Glutamatergic neuron (in vitro differentiated cells): ENCODE measurements around the gene ARHGEF4. TPM values are rescaled to one million over a fixed set of nuclear protein-coding genes. Genes with fewer than 3 reads are reported as not detected.
A peak's percentile ranks its signal among the peaks of the same experiment; 100 is the strongest.

Source experiments
- DNase-seq: peaks from one replicate; pipeline ENCODE4 v3.0.0; 2022
- H3K27ac Mint-ChIP-seq: one replicate; pipeline ENCODE4 v1.8.0; 2020; ENCODE audit warnings: mild to moderate bottlenecking, mixed read lengths, inconsistent platforms; ENCODE audit not compliant: unreplicated experiment
- H3K27me3 Mint-ChIP-seq: one replicate; pipeline ENCODE4 v1.8.0; 2020; ENCODE audit warnings: mild to moderate bottlenecking, moderate library complexity, mixed read lengths, inconsistent platforms; ENCODE audit not compliant: unreplicated experiment
- H3K36me3 Mint-ChIP-seq: one replicate; pipeline ENCODE4 v1.8.0; 2020; ENCODE audit warnings: mild to moderate bottlenecking, mixed read lengths, inconsistent platforms; ENCODE audit not compliant: unreplicated experiment
- H3K4me1 Mint-ChIP-seq: one replicate; pipeline ENCODE4 v1.8.0; 2020; ENCODE audit warnings: mild to moderate bottlenecking, low read depth, mixed read lengths, inconsistent platforms; ENCODE audit not compliant: unreplicated experiment
- H3K4me3 Mint-ChIP-seq: one replicate; pipeline ENCODE4 v1.8.0; 2020; ENCODE audit warnings: mild to moderate bottlenecking, mixed read lengths, inconsistent platforms; ENCODE audit not compliant: unreplicated experiment
- H3K9me3 Mint-ChIP-seq: one replicate; pipeline ENCODE4 v1.8.0; 2020; ENCODE audit warnings: mild to moderate bottlenecking, moderate library complexity, mixed read lengths, inconsistent platforms; ENCODE audit not compliant: unreplicated experiment
- CTCF ChIP-seq: fragments of 200-600 bp; sonication (generic); IDR thresholded peaks from one replicate; pipeline ENCODE4 v1.5.0; 2021; ENCODE audit not compliant: partially characterized antibody, unreplicated experiment
- total RNA-seq: library from RNA; stranded (reverse); fragmentation: NEBNext Ultra II Directional; extraction: Animal tissue kit (Norgen Biotek cat#: 25700); gene quantifications from one replicate; pipeline ENCODE4 v1.2.1, GENCODE V29; 2021; ENCODE audit not compliant: unreplicated experiment

The ARHGEF4 gene
- total RNA-seq, 1 donor from 2014 or later = 6.1 TPM

- H3K9me3 Mint-ChIP-seq = no peaks in the 10 kb centered on the region
- no peaks in the 10 kb centered on the region for H3K4me1 Mint-ChIP-seq
- peaks cover 4% of the 10 kb centered on the region for H3K27me3 Mint-ChIP-seq
- DNase-seq = no peak
- H3K36me3 Mint-ChIP-seq = peaks cover 5% of the 10 kb centered on the region
- no peak for TF ChIP-seq CTCF
- no peak overlapping the region for H3K27ac Mint-ChIP-seq
- H3K4me3 Mint-ChIP-seq = no peak overlapping the region
Measured at GRCh38 chr2:130871843-130872740, 35.4 kb downstream of the ARHGEF4 start.

DNA sequence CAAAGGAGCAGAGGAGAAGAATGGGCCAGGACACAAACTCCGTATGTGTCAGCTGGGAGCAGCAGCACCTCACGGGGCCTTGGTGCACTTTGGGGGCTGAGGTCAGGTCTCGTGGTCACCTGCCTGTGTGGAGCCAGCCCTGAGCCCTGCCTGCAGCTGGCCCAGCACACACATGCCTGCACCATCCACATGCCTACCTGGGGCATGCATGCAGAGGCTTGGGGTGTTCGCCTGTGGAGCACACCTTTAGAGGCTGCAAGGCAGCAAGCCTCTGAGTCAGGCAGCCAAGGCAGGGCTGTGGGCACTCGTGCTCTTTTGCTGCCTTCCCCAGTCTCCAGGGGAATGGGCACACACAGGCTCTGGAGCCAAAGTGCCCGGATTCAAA is 36.0 kb downstream of the ARHGEF4 start:
- DNase-seq = no peak
- Mint-ChIP-seq H3K27me3 (peaks cover 4% of the 10 kb centered on the region), H3K9me3 (peaks cover 2% of the 10 kb centered on the region), H3K27ac (no peak overlapping the region), H3K4me1 (no peaks in the 10 kb centered on the region), H3K4me3 (no peak overlapping the region), H3K36me3 (peaks cover 8% of the 10 kb centered on the region)
- no peak for TF ChIP-seq CTCF

DNA sequence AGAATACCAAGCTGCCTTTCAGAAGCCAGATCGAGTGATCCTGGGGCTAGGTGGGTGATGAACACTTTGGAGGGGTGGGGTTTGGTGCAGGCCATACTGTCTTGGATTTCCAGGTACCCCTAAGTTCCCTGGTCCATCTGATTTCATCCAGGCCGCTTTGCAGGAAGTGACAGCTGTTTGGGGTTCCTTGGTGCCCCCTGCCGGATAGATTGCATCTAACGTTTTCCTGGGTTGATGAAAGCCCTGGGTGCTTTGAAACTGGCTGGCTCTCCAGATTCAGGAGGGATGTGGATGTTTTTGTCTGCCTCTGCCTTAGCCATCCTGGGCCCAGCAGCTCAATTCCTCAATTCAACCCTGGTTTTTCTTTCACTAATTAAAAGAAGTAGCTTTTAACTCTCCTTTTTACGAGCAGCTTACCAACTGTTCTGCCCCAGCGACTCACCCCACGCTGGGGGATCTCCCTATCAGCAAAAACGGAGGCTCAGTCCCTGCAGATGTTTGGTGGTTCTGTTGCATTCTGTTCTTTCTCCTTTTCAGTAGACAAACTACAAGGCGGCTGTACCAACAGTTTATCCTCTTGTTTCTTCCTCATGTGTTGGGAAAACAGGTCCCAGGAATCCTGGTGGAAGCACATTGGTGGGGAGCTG is 37.1 kb downstream of the ARHGEF4 start:
- peak; percentile 78 for DNase-seq
- TF ChIP-seq CTCF = peak; percentile 75
- H3K4me3 Mint-ChIP-seq = no peak overlapping the region
- H3K4me1 Mint-ChIP-seq = no peaks in the 10 kb centered on the region
- H3K27ac Mint-ChIP-seq = peak overlapping the region; percentile 62
- H3K9me3 Mint-ChIP-seq = peaks cover 2% of the 10 kb centered on the region
- peaks cover 13% of the 10 kb centered on the region for H3K36me3 Mint-ChIP-seq
- H3K27me3 Mint-ChIP-seq = peaks cover 4% of the 10 kb centered on the region

DNA sequence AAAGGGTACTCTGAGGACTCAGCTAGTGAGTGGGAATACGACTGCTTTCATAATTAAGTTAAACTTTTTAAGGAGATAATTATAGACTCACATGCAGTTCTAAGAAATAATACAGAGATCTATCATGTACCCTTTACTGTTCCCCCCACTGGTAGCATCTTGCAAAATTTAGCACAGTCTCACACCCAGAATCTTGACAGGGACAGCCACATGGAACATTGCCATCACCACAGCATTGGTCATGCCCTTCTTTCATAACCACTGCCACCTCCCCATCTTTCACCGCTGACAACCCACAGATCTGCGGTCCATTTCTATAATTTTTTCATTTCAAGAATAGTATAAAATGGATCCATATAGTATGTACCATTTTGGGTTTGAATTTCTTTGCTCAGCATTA is 37.8 kb downstream of the ARHGEF4 start:
- Mint-ChIP-seq H3K36me3 (peaks cover 13% of the 10 kb centered on the region), H3K4me1 (no peaks in the 10 kb centered on the region)
- DNase-seq = no peak

More for the DNA sequence above, 37.8 kb downstream of the ARHGEF4 start:
- no peak overlapping the region for H3K4me3 Mint-ChIP-seq
- H3K27ac Mint-ChIP-seq = no peak overlapping the region
- H3K27me3 Mint-ChIP-seq = peaks cover 4% of the 10 kb centered on the region
- TF ChIP-seq CTCF = no peak
- peaks cover 2% of the 10 kb centered on the region for H3K9me3 Mint-ChIP-seq
